ENCODE measurements around the gene USP25. TPM values are rescaled to one million over a fixed set of nuclear protein-coding genes. Genes with fewer than 3 reads are reported as not detected.
A peak's percentile ranks its signal among the peaks of the same experiment; 100 is the strongest.

USP25 gene, protein sequence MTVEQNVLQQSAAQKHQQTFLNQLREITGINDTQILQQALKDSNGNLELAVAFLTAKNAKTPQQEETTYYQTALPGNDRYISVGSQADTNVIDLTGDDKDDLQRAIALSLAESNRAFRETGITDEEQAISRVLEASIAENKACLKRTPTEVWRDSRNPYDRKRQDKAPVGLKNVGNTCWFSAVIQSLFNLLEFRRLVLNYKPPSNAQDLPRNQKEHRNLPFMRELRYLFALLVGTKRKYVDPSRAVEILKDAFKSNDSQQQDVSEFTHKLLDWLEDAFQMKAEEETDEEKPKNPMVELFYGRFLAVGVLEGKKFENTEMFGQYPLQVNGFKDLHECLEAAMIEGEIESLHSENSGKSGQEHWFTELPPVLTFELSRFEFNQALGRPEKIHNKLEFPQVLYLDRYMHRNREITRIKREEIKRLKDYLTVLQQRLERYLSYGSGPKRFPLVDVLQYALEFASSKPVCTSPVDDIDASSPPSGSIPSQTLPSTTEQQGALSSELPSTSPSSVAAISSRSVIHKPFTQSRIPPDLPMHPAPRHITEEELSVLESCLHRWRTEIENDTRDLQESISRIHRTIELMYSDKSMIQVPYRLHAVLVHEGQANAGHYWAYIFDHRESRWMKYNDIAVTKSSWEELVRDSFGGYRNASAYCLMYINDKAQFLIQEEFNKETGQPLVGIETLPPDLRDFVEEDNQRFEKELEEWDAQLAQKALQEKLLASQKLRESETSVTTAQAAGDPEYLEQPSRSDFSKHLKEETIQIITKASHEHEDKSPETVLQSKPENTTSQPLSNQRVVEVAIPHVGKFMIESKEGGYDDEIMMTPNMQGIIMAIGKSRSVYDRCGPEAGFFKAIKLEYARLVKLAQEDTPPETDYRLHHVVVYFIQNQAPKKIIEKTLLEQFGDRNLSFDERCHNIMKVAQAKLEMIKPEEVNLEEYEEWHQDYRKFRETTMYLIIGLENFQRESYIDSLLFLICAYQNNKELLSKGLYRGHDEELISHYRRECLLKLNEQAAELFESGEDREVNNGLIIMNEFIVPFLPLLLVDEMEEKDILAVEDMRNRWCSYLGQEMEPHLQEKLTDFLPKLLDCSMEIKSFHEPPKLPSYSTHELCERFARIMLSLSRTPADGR
- total RNA-seq, result 23.9 and 25.8 TPM in 2 replicates

DNA sequence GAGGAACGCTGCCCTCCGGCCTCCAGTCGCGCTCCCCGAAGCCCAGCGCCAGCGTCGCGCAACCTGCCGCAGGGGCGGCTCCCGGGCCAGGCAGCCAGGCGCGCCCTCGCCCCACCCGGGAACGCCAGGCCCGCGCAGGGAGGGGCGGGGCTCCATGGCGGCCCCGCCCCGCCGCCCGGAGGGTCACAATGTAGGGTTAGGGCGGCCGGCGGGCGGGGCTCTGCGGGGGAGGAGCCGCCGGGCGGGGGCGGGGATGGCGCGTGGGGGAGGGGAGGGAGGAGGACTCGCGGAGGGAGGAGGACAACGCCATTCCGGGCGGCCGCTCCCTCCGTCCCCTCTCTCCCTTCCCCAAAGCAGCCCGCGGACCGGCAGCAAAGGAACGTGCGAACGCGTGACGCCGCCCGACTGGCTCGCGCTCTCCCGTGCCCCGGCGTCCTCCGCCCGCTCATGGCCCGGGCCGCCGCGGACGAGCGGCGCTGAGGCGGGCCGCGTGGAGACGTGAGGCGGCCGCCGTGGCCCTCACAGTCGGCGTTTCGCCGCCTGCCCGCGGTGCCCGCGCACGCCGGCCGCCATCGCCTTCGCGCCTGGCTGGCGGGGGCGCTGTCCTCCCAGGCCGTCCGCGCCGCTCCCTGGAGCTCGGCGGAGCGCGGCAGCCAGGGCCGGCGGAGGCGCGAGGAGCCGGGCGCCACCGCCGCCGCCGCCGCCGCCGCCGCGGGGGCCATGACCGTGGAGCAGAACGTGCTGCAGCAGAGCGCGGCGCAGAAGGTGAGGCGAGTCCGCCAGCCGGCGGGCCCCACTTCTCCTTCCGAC, at the start of gene USP25:
USP25 (plus strand) TSS at position 309 of the 810 bp plus-strand sequence; CDS start at position 721, 412 bp downstream.
- peak within 1 kb of the TSS; percentile 85 for H3K4me3 ChIP-seq (ENCODE audit: low read depth, low read length)
- TF ChIP-seq, protein P1, sequence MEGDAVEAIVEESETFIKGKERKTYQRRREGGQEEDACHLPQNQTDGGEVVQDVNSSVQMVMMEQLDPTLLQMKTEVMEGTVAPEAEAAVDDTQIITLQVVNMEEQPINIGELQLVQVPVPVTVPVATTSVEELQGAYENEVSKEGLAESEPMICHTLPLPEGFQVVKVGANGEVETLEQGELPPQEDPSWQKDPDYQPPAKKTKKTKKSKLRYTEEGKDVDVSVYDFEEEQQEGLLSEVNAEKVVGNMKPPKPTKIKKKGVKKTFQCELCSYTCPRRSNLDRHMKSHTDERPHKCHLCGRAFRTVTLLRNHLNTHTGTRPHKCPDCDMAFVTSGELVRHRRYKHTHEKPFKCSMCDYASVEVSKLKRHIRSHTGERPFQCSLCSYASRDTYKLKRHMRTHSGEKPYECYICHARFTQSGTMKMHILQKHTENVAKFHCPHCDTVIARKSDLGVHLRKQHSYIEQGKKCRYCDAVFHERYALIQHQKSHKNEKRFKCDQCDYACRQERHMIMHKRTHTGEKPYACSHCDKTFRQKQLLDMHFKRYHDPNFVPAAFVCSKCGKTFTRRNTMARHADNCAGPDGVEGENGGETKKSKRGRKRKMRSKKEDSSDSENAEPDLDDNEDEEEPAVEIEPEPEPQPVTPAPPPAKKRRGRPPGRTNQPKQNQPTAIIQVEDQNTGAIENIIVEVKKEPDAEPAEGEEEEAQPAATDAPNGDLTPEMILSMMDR (conservative IDR thresholded peaks at IDR 0.05; ENCODE audit: low read depth, low read length), result no peak
- no peak for DNase-seq (ENCODE audit: low read depth)

DNA sequence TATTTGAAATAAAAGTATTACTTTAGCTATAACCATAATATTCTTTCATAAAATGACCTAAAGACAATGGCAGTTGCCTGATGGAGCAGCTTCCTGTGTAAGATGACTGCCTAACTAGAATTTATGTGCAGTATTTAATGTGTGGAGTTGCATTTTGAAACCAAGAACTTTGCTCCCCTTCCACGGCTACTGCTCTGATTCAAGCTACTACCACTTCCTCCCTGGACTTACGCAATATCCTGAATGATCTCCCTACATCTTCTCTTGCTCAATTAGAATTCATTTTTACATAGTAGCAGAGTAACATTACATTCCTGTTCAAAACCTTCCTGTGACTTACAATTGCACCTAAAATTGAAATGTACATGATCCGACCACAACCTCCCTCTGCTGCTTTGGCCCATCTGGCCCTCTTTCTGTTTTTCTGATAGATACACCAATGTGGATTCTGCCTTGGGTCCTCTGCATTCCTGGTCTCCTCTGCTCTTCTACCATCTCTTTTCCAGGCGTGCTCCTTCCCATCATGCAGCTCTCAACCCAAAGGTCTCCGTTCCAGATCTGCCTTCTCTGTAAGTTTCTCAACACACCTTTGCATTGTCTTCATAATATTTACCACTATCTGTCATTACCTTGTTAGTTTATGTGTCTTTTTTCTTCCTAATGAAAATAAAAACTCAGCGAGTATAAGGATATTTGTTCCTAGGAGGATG, 47.4 kb upstream of the USP25 start:
- TF ChIP-seq, protein P1 (conservative IDR thresholded peaks at IDR 0.05; ENCODE audit: low read depth, low read length), result no peak
- H3K4me3 ChIP-seq (ENCODE audit: low read depth, low read length), result no peak overlapping the region
- no peak for DNase-seq (ENCODE audit: low read depth)

DNA sequence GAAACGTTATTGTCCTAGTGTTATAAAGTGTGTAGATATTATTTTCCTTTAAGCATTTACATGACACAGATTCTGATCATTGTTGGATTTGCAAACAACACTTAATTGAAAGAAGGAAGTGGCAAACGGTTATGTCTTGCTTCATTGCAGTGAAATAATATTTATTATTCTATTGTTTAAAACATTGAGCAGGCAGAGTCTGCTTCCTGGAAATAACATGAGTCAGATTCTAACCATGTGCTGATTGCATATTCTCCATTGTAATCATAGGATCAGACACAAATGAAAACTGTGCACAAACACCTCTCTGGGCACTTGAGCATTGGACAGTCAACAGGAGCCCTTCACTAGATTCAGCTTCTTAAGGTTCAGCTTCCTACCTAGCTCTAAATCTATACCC, 46.8 kb upstream of the USP25 start:
- no peak overlapping the region for H3K4me3 ChIP-seq (ENCODE audit: low read depth, low read length)
- no peak for DNase-seq (ENCODE audit: low read depth)
- TF ChIP-seq, protein P1 (conservative IDR thresholded peaks at IDR 0.05; ENCODE audit: low read depth, low read length), result no peak

DNA sequence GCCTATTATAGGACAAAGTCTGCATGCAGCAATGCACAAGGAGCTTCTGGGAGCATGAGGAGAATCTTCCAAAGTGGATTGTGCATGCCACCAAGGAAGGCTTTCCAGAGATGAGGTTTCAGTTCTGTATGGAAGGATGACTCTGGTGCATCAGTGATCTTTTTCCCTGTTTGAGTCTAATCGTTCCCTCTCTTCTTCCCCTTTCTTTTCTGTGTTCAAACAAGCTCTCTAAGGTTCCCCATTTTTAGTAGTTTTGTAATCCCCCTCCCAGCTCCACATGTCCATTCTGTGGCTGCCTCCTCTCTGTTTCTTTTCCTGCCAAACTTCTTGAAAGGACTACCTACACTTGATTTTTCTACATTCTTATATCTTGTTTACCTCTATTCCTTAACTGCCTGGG, 43.3 kb upstream of the USP25 start:
- DNase-seq (ENCODE audit: low read depth), result no peak
- H3K4me3 ChIP-seq (ENCODE audit: low read depth, low read length), result no peak overlapping the region
- TF ChIP-seq, protein P1 (conservative IDR thresholded peaks at IDR 0.05; ENCODE audit: low read depth, low read length), result no peak

DNA sequence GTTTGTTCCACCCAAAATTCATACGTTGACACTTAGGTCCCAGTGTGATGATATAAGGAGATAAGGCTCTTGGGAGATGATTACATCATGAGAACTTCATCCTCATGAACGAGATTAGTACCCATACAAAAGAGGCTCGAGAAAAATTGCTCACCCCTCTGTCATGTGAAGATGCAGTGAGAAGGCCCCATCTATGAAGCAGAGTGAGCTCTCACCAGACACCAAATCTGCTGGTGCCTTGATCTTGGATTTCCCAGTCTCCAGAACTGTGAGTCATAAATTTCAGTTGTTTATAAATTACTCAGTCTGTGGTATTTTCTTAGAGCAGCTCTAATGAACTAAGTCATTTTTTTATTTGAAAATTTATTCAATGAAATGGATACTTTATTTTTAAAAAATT, 42.6 kb upstream of the USP25 start:
- no peak overlapping the region for H3K4me3 ChIP-seq (ENCODE audit: low read depth, low read length)
- no peak for DNase-seq (ENCODE audit: low read depth)
- TF ChIP-seq, protein P1 (conservative IDR thresholded peaks at IDR 0.05; ENCODE audit: low read depth, low read length), result no peak

Measured in epithelial cell of proximal tubule (primary cell).